ENCODE data around the gene TPD52L1. TPM values are rescaled to one million over a fixed set of nuclear protein-coding genes. Genes with fewer than 3 reads are reported as not detected.

The TPD52L1 gene
- total and polyA plus RNA-seq, 2 of the 4 experiments (the other 2 are of a cell fraction): 10.2 to 13.5 TPM

GRCh38 chr6:125219361-125219895 is 65.9 kb downstream of the TPD52L1 start:
- no peak overlapping the region for H3K4me3 ChIP-seq (ENCODE audit: insufficient read depth, low read depth, low read length)
- dilution Hi-C loops (cut with HindIII; ENCODE audit: low sequenced_read_pairs, unreplicated experiment): no loop called here

More at GRCh38 chr6:125219361-125219895, 65.9 kb downstream of the TPD52L1 start:
- ChIA-PET CTCF (no interaction called here), POLR2A (ENCODE audit: unreplicated experiment) (no interaction called here)
- intact Hi-C loops (cut with micrococcal nuclease) (no loop called here), in situ Hi-C loops (cut with MboI; ENCODE audit: low sequenced_read_pairs) (no loop called here)
- H2BK15ac ChIP-seq (ENCODE audit: low read depth, low read length): no peak overlapping the region
- no peak overlapping the region for H2BK5ac ChIP-seq (ENCODE audit: low read depth, low read length, poor library complexity, severe bottlenecking)
- H2BK20ac ChIP-seq (ENCODE audit: low read depth, low read length): no peak overlapping the region
- BruUV-seq (replicated peaks): no TSS peak
- no peaks in the 10 kb centered on the region for H3K36me3 ChIP-seq (ENCODE audit: control insufficient read depth, insufficient read depth, low read length)
- peaks cover 10% of the 10 kb centered on the region for H3K4me1 ChIP-seq (ENCODE audit: control insufficient read depth, insufficient read depth, low read length)
- H3K4me2 ChIP-seq (ENCODE audit: low read depth, low read length): no peak overlapping the region
- no peak overlapping the region for H2AK9ac ChIP-seq (replicated peaks; ENCODE audit: low read depth, low read length, poor library complexity)
- no peak overlapping the region for H3K9ac ChIP-seq (ENCODE audit: low read depth, low read length)
- H2AFZ ChIP-seq (replicated peaks; ENCODE audit: low read length, poor library complexity): no peak overlapping the region
- H3K14ac ChIP-seq (replicated peaks; ENCODE audit: low read depth, low read length): no peak overlapping the region
- no peak overlapping the region for H3K4ac ChIP-seq (ENCODE audit: low read depth, low read length)
- 43% methylated on average over 1 of the region's 5 CpGs; no CpG with 5 or more reads in 1 of the 2 experiments for WGBS, 2 experiments (ENCODE audit: extremely low coverage in 2 of 2, insufficient read length in 1 of 2)
- no peaks in the 10 kb centered on the region for H3K79me1 ChIP-seq (ENCODE audit: low read depth in 1 of 2, low read length in 2 of 2)
- no peak overlapping the region for H3K23ac ChIP-seq (ENCODE audit: low read depth, low read length)
- H3K9me3 ChIP-seq (ENCODE audit: control insufficient read depth, insufficient read depth, low read length): no peaks in the 10 kb centered on the region
- no peak for TF ChIP-seq MXI1 (IDR thresholded peaks at IDR 0.05; ENCODE audit: borderline replicate concordance, low read depth, low read length)
- no peak for TF ChIP-seq CEBPB (IDR thresholded peaks at IDR 0.05; ENCODE audit: low read depth, low read length)
- no peak for TF ChIP-seq RAD21 (IDR thresholded peaks at IDR 0.05; ENCODE audit: low read length)
- no peak for TF ChIP-seq SMC3 (IDR thresholded peaks at IDR 0.05; ENCODE audit: low read depth, low read length)
- no peak for TF ChIP-seq USF2 (IDR thresholded peaks at IDR 0.05; ENCODE audit: low read depth, low read length)
- no peak overlapping the region for H4K8ac ChIP-seq (ENCODE audit: low read depth in 2 of 2, low read length in 2 of 2)
- DNase-seq (no peak), ATAC-seq (ENCODE audit: low read depth) (no peak)
- H3K9me1 ChIP-seq (ENCODE audit: insufficient read depth, low read length): no peaks in the 10 kb centered on the region; the same call in 1 of the 2 replicates
- no peak overlapping the region for H3K56ac ChIP-seq (ENCODE audit: extremely low read depth, insufficient read depth, low read length)
- no peaks in the 10 kb centered on the region for H4K20me1 ChIP-seq (ENCODE audit: insufficient read depth, low read length)
- H3K27me3 ChIP-seq (ENCODE audit: control insufficient read depth, insufficient read depth, low read length): no peaks in the 10 kb centered on the region
- H2BK120ac ChIP-seq (ENCODE audit: low read depth, low read length): no peak overlapping the region
- H3K18ac ChIP-seq (ENCODE audit: low read depth, low read length): no peak overlapping the region
- no peak overlapping the region for H4K91ac ChIP-seq (ENCODE audit: insufficient read depth, low read depth, low read length)
- no peak overlapping the region for H2AK5ac ChIP-seq (ENCODE audit: low read depth, low read length)
- no peak overlapping the region for H4K5ac ChIP-seq (ENCODE audit: low read depth, low read length)
- no peak overlapping the region for H3K27ac ChIP-seq (ENCODE audit: insufficient read depth, low read length)

Measured in IMR-90 (cell line).